HFFc6 (cell line): ENCODE data around the gene GABPB1. TPM values are rescaled to one million over a fixed set of nuclear protein-coding genes. Genes with fewer than 3 reads are reported as not detected.

Source experiments
- DNase-seq: peaks from one replicate; pipeline ENCODE4 v3.0.0-alpha.2; 2018
- H3K27ac Mint-ChIP-seq: 2 replicates; pipeline ENCODE4 v1.8.0; 2020; ENCODE audit warnings: mild to moderate bottlenecking, mixed read lengths
- H3K27me3 Mint-ChIP-seq: 2 replicates; pipeline ENCODE4 v1.8.0; 2021; ENCODE audit warnings: mild to moderate bottlenecking, moderate library complexity, mixed read lengths; ENCODE audit not compliant: insufficient read depth
- H3K36me3 Mint-ChIP-seq: 2 replicates; pipeline ENCODE4 v1.8.0; 2021; ENCODE audit warnings: low read depth, mixed read lengths
- H3K4me1 Mint-ChIP-seq: 2 replicates; pipeline ENCODE4 v1.8.0; 2020; ENCODE audit warnings: low read depth, mixed read lengths
- H3K4me3 Mint-ChIP-seq: 2 replicates; pipeline ENCODE4 v1.8.0; 2020; ENCODE audit warnings: mild to moderate bottlenecking, moderate library complexity, mixed read lengths
- H3K9me3 Mint-ChIP-seq: 2 replicates; pipeline ENCODE4 v1.8.0; 2020; ENCODE audit warnings: mild to moderate bottlenecking, mixed read lengths
- total RNA-seq, 6 experiments: library from RNA; stranded (reverse); fragmentation: NEBNext Ultra II Directional; extraction: Animal tissue kit (Norgen Biotek cat#: 25700); gene quantifications; 2 replicates in 1 of 6; 3 replicates in 5 of 6; pipeline ENCODE4 v1.2.3, GENCODE V29; 2021
- TF ChIP-seq, protein P1 (sequence below): fragments of 200-600 bp; sonication (generic); IDR thresholded peaks from 2 replicates; pipeline ENCODE4 v1.5.0; 2021; ENCODE audit warnings: antibody characterized with exemption, mild to moderate bottlenecking

Gene GABPB1
- total RNA-seq, 6 experiments from 2014 or later = 20.8 to 28.4 (median 25.3) TPM

- no peak for DNase-seq
- Mint-ChIP-seq H3K4me3 (no peak overlapping the region), H3K36me3 (no peaks in the 10 kb centered on the region), H3K9me3 (no peaks in the 10 kb centered on the region), H3K4me1 (peaks cover 70% of the 10 kb centered on the region), H3K27ac (no peak overlapping the region), H3K27me3 (peaks cover 8% of the 10 kb centered on the region)
- TF ChIP-seq, protein P1, sequence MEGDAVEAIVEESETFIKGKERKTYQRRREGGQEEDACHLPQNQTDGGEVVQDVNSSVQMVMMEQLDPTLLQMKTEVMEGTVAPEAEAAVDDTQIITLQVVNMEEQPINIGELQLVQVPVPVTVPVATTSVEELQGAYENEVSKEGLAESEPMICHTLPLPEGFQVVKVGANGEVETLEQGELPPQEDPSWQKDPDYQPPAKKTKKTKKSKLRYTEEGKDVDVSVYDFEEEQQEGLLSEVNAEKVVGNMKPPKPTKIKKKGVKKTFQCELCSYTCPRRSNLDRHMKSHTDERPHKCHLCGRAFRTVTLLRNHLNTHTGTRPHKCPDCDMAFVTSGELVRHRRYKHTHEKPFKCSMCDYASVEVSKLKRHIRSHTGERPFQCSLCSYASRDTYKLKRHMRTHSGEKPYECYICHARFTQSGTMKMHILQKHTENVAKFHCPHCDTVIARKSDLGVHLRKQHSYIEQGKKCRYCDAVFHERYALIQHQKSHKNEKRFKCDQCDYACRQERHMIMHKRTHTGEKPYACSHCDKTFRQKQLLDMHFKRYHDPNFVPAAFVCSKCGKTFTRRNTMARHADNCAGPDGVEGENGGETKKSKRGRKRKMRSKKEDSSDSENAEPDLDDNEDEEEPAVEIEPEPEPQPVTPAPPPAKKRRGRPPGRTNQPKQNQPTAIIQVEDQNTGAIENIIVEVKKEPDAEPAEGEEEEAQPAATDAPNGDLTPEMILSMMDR = no peak
Measured at GRCh38 chr15:50252556-50252955, 102.4 kb downstream of the GABPB1 start.

- TF ChIP-seq, protein P1 = no peak
- peaks cover 8% of the 10 kb centered on the region for H3K27me3 Mint-ChIP-seq
- no peak overlapping the region for H3K4me3 Mint-ChIP-seq
- no peak for DNase-seq
- no peak overlapping the region for H3K27ac Mint-ChIP-seq
- no peaks in the 10 kb centered on the region for H3K9me3 Mint-ChIP-seq
- no peaks in the 10 kb centered on the region for H3K36me3 Mint-ChIP-seq
- peaks cover 62% of the 10 kb centered on the region for H3K4me1 Mint-ChIP-seq
Measured at GRCh38 chr15:50251638-50252182, 103.3 kb downstream of the GABPB1 start.

GRCh38 chr15:50250760-50251394, 104.1 kb downstream of the GABPB1 start:
- TF ChIP-seq, protein P1 = no peak
- H3K4me1 Mint-ChIP-seq = peaks cover 54% of the 10 kb centered on the region
- H3K27me3 Mint-ChIP-seq = peaks cover 8% of the 10 kb centered on the region
- H3K36me3 Mint-ChIP-seq = no peaks in the 10 kb centered on the region
- no peak for DNase-seq
- H3K4me3 Mint-ChIP-seq = no peak overlapping the region
- no peaks in the 10 kb centered on the region for H3K9me3 Mint-ChIP-seq
- H3K27ac Mint-ChIP-seq = no peak overlapping the region

GRCh38 chr15:50249704-50250103, 105.3 kb downstream of the GABPB1 start:
- no peak overlapping the region for H3K4me3 Mint-ChIP-seq
- H3K4me1 Mint-ChIP-seq = peaks cover 44% of the 10 kb centered on the region
- TF ChIP-seq, protein P1 = no peak
- no peaks in the 10 kb centered on the region for H3K36me3 Mint-ChIP-seq
- H3K27ac Mint-ChIP-seq = no peak overlapping the region
- no peaks in the 10 kb centered on the region for H3K9me3 Mint-ChIP-seq
- no peak for DNase-seq
- H3K27me3 Mint-ChIP-seq = peaks cover 8% of the 10 kb centered on the region

GRCh38 chr15:50248994-50249582, 105.9 kb downstream of the GABPB1 start:
- Mint-ChIP-seq H3K4me1 (peaks cover 40% of the 10 kb centered on the region), H3K9me3 (no peaks in the 10 kb centered on the region), H3K27ac (no peak overlapping the region), H3K27me3 (peaks cover 10% of the 10 kb centered on the region), H3K4me3 (no peak overlapping the region), H3K36me3 (no peaks in the 10 kb centered on the region)
- TF ChIP-seq, protein P1 = no peak; the same call in 1 of the 2 replicates
- no peak for DNase-seq
